Measurements from ENCODE around the gene GADD45GIP1. TPM values are rescaled to one million over a fixed set of nuclear protein-coding genes. Genes with fewer than 3 reads are reported as not detected.
A peak's percentile ranks its signal among the peaks of the same experiment; 100 is the strongest.

GADD45GIP1 gene
- total RNA-seq, 1 experiment from 2014 or later = 23.2 TPM

- H3K79me2 ChIP-seq (ENCODE audit: low read length) = no peaks in the 10 kb centered on the region
- H3K4me2 ChIP-seq (ENCODE audit: low read depth, low read length, poor library complexity, severe bottlenecking) = no peak overlapping the region
- no peaks in the 10 kb centered on the region for H3K36me3 ChIP-seq (ENCODE audit: insufficient read depth, low read length)
- no peak for DNase-seq
- H4K20me1 ChIP-seq (ENCODE audit: insufficient read depth, low read depth, low read length) = no peaks in the 10 kb centered on the region
- H3K27ac ChIP-seq (ENCODE audit: low read length) = no peak overlapping the region
- no peaks in the 10 kb centered on the region for H3K9me2 ChIP-seq (replicated peaks; ENCODE audit: insufficient read depth, low read length)
- no peak overlapping the region for H3K4me3 ChIP-seq (ENCODE audit: low read length)
- no peak overlapping the region for H3K9ac ChIP-seq (ENCODE audit: low read length)
- H3K4me1 ChIP-seq (ENCODE audit: low read length) = no peaks in the 10 kb centered on the region
- H2AFZ ChIP-seq (ENCODE audit: low read length) = no peak overlapping the region
- no peaks in the 10 kb centered on the region for H3K27me3 ChIP-seq (ENCODE audit: low read length)
- no peaks in the 10 kb centered on the region for H3K9me3 ChIP-seq (ENCODE audit: low read length)
Measured at GRCh38 chr19:12974301-12975220, 17.5 kb upstream of the GADD45GIP1 start.

DNA sequence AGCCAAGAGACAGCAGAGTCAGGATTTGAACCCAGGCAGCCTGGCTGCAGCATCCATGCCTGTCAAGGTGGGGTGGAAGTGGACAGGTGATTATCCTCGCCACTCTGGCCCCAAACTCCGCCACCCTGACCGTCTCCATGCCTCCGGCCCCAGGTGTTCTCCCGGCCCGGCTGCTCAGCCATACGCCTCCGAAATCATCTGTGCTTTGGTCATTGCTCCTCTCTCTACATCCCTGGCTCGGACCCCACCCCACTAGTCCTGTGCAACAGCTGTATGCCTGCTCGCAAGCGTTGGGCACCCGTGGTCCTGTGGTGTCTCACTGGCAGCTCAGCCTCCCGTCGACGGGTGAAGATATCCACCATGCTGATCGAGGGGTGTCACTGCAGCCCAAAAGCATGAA is 16.2 kb upstream of the GADD45GIP1 start:
- Histone ChIP-seq H3K4me1 (ENCODE audit: low read length) (no peaks in the 10 kb centered on the region), H3K36me3 (ENCODE audit: insufficient read depth, low read length) (no peaks in the 10 kb centered on the region), H3K9ac (ENCODE audit: low read length) (no peak overlapping the region), H2AFZ (ENCODE audit: low read length) (no peak overlapping the region), H4K20me1 (ENCODE audit: insufficient read depth, low read depth, low read length) (no peaks in the 10 kb centered on the region), H3K4me3 (ENCODE audit: low read length) (no peak overlapping the region), H3K27ac (ENCODE audit: low read length) (no peak overlapping the region), H3K9me2 (replicated peaks; ENCODE audit: insufficient read depth, low read length) (no peaks in the 10 kb centered on the region), H3K27me3 (ENCODE audit: low read length) (no peaks in the 10 kb centered on the region), H3K9me3 (ENCODE audit: low read length) (no peaks in the 10 kb centered on the region), H3K79me2 (ENCODE audit: low read length) (no peaks in the 10 kb centered on the region), H3K4me2 (ENCODE audit: low read depth, low read length, poor library complexity, severe bottlenecking) (no peak overlapping the region)
- no peak for DNase-seq

DNA sequence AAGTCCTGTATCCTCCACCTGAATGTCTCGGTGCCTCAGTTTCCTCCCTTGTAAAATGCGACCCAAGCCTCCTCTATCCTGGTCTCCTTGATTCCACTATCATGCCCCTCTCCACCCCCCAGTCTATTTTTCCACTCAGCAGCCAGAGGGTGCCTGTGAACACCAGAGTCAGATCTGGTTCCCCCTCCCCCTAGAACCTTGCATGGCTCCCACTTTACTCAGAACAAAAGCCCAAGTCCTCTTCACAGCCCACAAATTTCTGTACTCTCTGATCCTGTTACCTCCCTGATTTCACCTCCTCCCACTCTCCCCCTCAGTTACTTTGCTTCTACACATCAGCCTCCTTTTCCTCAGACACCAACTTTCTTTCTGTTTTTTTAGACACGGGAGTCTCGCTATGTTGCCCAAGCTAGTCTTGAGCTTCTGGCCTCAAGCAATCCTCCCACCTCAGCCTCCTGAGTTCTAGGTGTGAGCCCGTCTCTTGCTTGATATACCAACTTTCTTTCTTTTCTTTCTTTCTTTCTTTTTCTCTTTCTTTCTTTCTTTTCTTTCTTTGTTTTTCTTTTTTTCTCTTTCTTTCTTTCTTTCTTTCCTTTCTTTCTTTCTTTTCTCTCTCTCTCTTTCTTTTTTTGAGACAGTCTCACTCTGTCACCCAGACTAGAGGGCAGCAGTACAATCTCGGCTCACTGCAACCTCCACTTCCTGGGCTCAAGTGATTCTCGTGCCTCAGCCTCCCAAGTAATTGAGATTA is 13.2 kb upstream of the GADD45GIP1 start:
- Histone ChIP-seq H4K20me1 (ENCODE audit: insufficient read depth, low read depth, low read length) (no peaks in the 10 kb centered on the region), H3K27ac (ENCODE audit: low read length) (no peak overlapping the region), H3K9ac (ENCODE audit: low read length) (no peak overlapping the region), H3K4me2 (ENCODE audit: low read depth, low read length, poor library complexity, severe bottlenecking) (no peak overlapping the region), H3K9me3 (ENCODE audit: low read length) (no peaks in the 10 kb centered on the region), H2AFZ (ENCODE audit: low read length) (no peak overlapping the region), H3K9me2 (replicated peaks; ENCODE audit: insufficient read depth, low read length) (no peaks in the 10 kb centered on the region), H3K27me3 (ENCODE audit: low read length) (no peaks in the 10 kb centered on the region), H3K4me1 (ENCODE audit: low read length) (peaks cover 4% of the 10 kb centered on the region), H3K79me2 (ENCODE audit: low read length) (no peaks in the 10 kb centered on the region), H3K36me3 (ENCODE audit: insufficient read depth, low read length) (no peaks in the 10 kb centered on the region), H3K4me3 (ENCODE audit: low read length) (no peak overlapping the region)
- no peak for DNase-seq

DNA sequence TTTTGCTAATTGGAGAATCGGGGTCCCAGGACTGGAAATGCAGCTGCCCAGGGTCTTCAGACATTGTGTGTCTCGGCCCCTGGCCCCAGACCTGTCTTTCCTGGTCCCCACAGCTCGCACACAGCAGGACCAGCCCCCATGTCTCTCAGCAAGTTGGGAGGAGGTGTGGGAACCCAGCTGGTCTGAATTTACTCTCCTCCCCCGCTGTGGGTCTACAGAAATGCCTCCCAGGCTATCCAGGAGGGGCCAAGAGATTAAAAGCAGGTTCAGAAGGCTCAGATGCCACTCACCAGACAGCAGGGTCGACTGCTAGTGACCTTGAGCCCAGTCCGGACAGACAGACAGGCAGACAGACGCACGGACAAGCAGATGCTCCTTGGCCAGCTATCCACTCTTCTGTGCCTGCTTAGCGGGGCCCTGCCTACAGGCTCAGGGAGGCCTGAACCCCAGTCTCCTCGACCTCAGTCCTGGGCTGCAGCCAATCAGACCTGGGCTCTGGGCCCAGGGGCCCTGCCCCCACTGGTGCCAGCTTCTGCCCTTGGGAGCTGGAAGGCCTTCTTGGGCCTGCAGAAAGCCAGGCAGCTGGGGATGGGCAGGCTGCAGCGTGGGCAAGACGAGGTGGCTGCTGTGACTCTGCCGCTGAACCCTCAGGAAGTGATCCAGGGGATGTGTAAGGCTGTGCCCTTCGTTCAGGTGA is 12.4 kb upstream of the GADD45GIP1 start, which contains the start of gene DAND5:
Gene DAND5, plus strand, starts transcription at position 285 of the 697 bp plus-strand sequence. Its CDS starts 85 bp downstream, at position 370.
- Histone ChIP-seq H3K9me3 (ENCODE audit: low read length) (no peaks in the 10 kb centered on the region), H3K4me3 (ENCODE audit: low read length) (no peak within 1 kb of the TSS), H3K79me2 (ENCODE audit: low read length) (no peaks in the 10 kb centered on the region), H3K36me3 (ENCODE audit: insufficient read depth, low read length) (no peaks in the 10 kb centered on the region), H3K27ac (ENCODE audit: low read length) (no peak within 1 kb of the TSS), H3K4me1 (ENCODE audit: low read length) (peaks cover 7% of the 10 kb centered on the region), H2AFZ (ENCODE audit: low read length) (no peak within 1 kb of the TSS), H3K4me2 (ENCODE audit: low read depth, low read length, poor library complexity, severe bottlenecking) (no peak within 1 kb of the TSS), H3K27me3 (ENCODE audit: low read length) (no peaks in the 10 kb centered on the region), H3K9ac (ENCODE audit: low read length) (no peak within 1 kb of the TSS), H3K9me2 (replicated peaks; ENCODE audit: insufficient read depth, low read length) (no peaks in the 10 kb centered on the region), H4K20me1 (ENCODE audit: insufficient read depth, low read depth, low read length) (no peaks in the 10 kb centered on the region)
- DNase-seq = no peak

DNA sequence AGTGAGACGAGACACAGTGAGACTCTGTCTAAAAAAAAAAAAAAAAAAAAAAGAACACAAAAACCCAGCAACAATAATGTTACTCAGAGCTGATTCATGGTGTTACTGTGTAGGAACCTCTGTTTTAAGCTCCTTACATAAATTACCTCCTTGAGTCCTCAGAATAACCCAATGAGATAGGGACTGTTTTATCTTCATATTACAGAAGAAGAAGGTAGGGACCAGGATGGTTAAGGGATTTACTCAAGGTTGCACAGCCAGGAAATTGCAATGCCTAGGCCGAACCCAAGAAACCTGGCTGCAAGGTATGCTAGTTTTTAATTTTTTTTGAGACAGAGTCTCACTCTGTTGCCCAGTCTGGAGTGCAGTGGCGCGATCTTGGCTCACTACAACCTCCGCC is 10.9 kb upstream of the GADD45GIP1 start:
- H3K4me2 ChIP-seq (ENCODE audit: low read depth, low read length, poor library complexity, severe bottlenecking) = no peak overlapping the region
- no peaks in the 10 kb centered on the region for H3K9me3 ChIP-seq (ENCODE audit: low read length)
- H3K9me2 ChIP-seq (replicated peaks; ENCODE audit: insufficient read depth, low read length) = no peaks in the 10 kb centered on the region
- H3K4me3 ChIP-seq (ENCODE audit: low read length) = no peak overlapping the region
- no peaks in the 10 kb centered on the region for H3K36me3 ChIP-seq (ENCODE audit: insufficient read depth, low read length)
- DNase-seq = no peak
- H2AFZ ChIP-seq (ENCODE audit: low read length) = no peak overlapping the region
- no peaks in the 10 kb centered on the region for H4K20me1 ChIP-seq (ENCODE audit: insufficient read depth, low read depth, low read length)
- peaks cover 7% of the 10 kb centered on the region for H3K4me1 ChIP-seq (ENCODE audit: low read length)
- no peaks in the 10 kb centered on the region for H3K27me3 ChIP-seq (ENCODE audit: low read length)
- H3K27ac ChIP-seq (ENCODE audit: low read length) = no peak overlapping the region
- H3K79me2 ChIP-seq (ENCODE audit: low read length) = no peaks in the 10 kb centered on the region
- H3K9ac ChIP-seq (ENCODE audit: low read length) = no peak overlapping the region

- no peaks in the 10 kb centered on the region for H3K9me2 ChIP-seq (replicated peaks; ENCODE audit: insufficient read depth, low read length)
- H2AFZ ChIP-seq (ENCODE audit: low read length) = peak overlapping the region; percentile 95
- H3K79me2 ChIP-seq (ENCODE audit: low read length) = no peaks in the 10 kb centered on the region
- no peak for DNase-seq
- H3K4me3 ChIP-seq (ENCODE audit: low read length) = peak overlapping the region; percentile 62; the same call in 1 of the 2 replicates
- no peak overlapping the region for H3K27ac ChIP-seq (ENCODE audit: low read length)
- H3K9me3 ChIP-seq (ENCODE audit: low read length) = no peaks in the 10 kb centered on the region
- no peaks in the 10 kb centered on the region for H4K20me1 ChIP-seq (ENCODE audit: insufficient read depth, low read depth, low read length)
- no peaks in the 10 kb centered on the region for H3K36me3 ChIP-seq (ENCODE audit: insufficient read depth, low read length)
- H3K27me3 ChIP-seq (ENCODE audit: low read length) = no peaks in the 10 kb centered on the region
- peaks cover 7% of the 10 kb centered on the region for H3K4me1 ChIP-seq (ENCODE audit: low read length)
- peak overlapping the region; percentile 84 for H3K4me2 ChIP-seq (ENCODE audit: low read depth, low read length, poor library complexity, severe bottlenecking)
- H3K9ac ChIP-seq (ENCODE audit: low read length) = peak overlapping the region; percentile 70
Measured at GRCh38 chr19:12965812-12966135, 8.8 kb upstream of the GADD45GIP1 start.

GRCh38 chr19:12965017-12965811 is 8.2 kb upstream of the GADD45GIP1 start:
- no peak overlapping the region for H3K27ac ChIP-seq (ENCODE audit: low read length)
- H3K79me2 ChIP-seq (ENCODE audit: low read length) = no peaks in the 10 kb centered on the region
- peak overlapping the region; percentile 95 for H2AFZ ChIP-seq (ENCODE audit: low read length)
- H3K9me3 ChIP-seq (ENCODE audit: low read length) = no peaks in the 10 kb centered on the region
- no peaks in the 10 kb centered on the region for H3K27me3 ChIP-seq (ENCODE audit: low read length)
- H3K9ac ChIP-seq (ENCODE audit: low read length) = peak overlapping the region; percentile 70
- H3K4me2 ChIP-seq (ENCODE audit: low read depth, low read length, poor library complexity, severe bottlenecking) = peak overlapping the region; percentile 84
- H3K36me3 ChIP-seq (ENCODE audit: insufficient read depth, low read length) = no peaks in the 10 kb centered on the region
- peaks cover 7% of the 10 kb centered on the region for H3K4me1 ChIP-seq (ENCODE audit: low read length)
- no peaks in the 10 kb centered on the region for H3K9me2 ChIP-seq (replicated peaks; ENCODE audit: insufficient read depth, low read length)
- peak; percentile 90 for DNase-seq
- H3K4me3 ChIP-seq (ENCODE audit: low read length) = peak overlapping the region; percentile 62
- no peaks in the 10 kb centered on the region for H4K20me1 ChIP-seq (ENCODE audit: insufficient read depth, low read depth, low read length)

Measured in Karpas-422 (cell line).